HG02973 (cell line): ENCODE data around the gene KLHL26.

Experiments used
- ATAC-seq: cut with Tn5 transposase; IDR thresholded peaks from one replicate; pipeline ENCODE4 v1.9.1; 2021; ENCODE audit warnings: moderate library complexity; ENCODE audit not compliant: unreplicated experiment

Gene KLHL26

GRCh38 chr19:18712981-18713380, 76.2 kb downstream of the KLHL26 start:
- ATAC-seq: no peak

- ATAC-seq: no peak
These were observed 76.8 kb downstream of the KLHL26 start for GRCh38 chr19:18713550-18714117.

- no peak for ATAC-seq
These were observed 78.6 kb downstream of the KLHL26 start for GRCh38 chr19:18715416-18715815.

- no peak for ATAC-seq
These were observed 80.0 kb downstream of the KLHL26 start for GRCh38 chr19:18716857-18717256.

- ATAC-seq: no peak
These were observed 80.8 kb downstream of the KLHL26 start for GRCh38 chr19:18717601-18718000.

GRCh38 chr19:18718015-18718526, 81.2 kb downstream of the KLHL26 start:
- no peak for ATAC-seq

- ATAC-seq: no peak
These were observed 82.1 kb downstream of the KLHL26 start for GRCh38 chr19:18718846-18719458.

- ATAC-seq: no peak
These were observed 82.7 kb downstream of the KLHL26 start for GRCh38 chr19:18719541-18719940.
